Uterus (tissue), 4 donors: ENCODE measurements around the gene WDFY4. TPM values are rescaled to one million over a fixed set of nuclear protein-coding genes. Genes with fewer than 3 reads are reported as not detected.
A peak's percentile ranks its signal among the peaks of the same experiment; 100 is the strongest.

Experiments
- DNase-seq, 2 donors: peaks; one replicate each; pipeline ENCODE4 v3.0.0-alpha.2; 2019 to 2020
- H3K27ac ChIP-seq, 2 donors: fragments of 200-600 bp; sonication (generic); 1 replicate in 1 of 2; 2 replicates in 1 of 2; pipeline ENCODE4 v1.5.1; 2016 to 2018
- H3K27me3 ChIP-seq, 2 donors: fragments of 200-600 bp; sonication (generic); one replicate each; pipeline ENCODE4 v1.5.1; 2018 to 2019; ENCODE audit warnings: control low read depth in 1 of 2
- H3K36me3 ChIP-seq, 2 donors: fragments of 200-600 bp; sonication (generic); one replicate each; pipeline ENCODE4 v1.5.1; 2019; ENCODE audit warnings: control low read depth in 1 of 2
- H3K4me1 ChIP-seq, 2 donors: fragments of 200-600 bp; sonication (generic); one replicate each; pipeline ENCODE4 v1.5.1; 2018 to 2019; ENCODE audit warnings: control low read depth in 1 of 2
- H3K4me3 ChIP-seq, 2 donors: fragments of 200-600 bp; sonication (generic); 1 replicate in 1 of 2; 2 replicates in 1 of 2; pipeline ENCODE4 v1.5.1; 2018 to 2019; ENCODE audit warnings: mild to moderate bottlenecking in 1 of 2
- H3K9me3 ChIP-seq, 2 donors: fragments of 200-600 bp; sonication (generic); one replicate each; pipeline ENCODE4 v1.5.1; 2019; ENCODE audit warnings: control low read depth in 1 of 2
- POLR2A ChIP-seq, 2 donors: fragments of 450-650 bp; IDR thresholded peaks; one replicate each; pipeline ENCODE4 v1.6.1; 2016; ENCODE audit warnings: antibody characterized with exemption in 2 of 2, mild to moderate bottlenecking in 1 of 2, moderate library complexity in 1 of 2
- intact Hi-C: fragments of 100-400 bp; cut with DNase I; formaldehyde crosslinking; loops from one replicate; pipeline ENCODE4 v1.15.1; 2023; ENCODE audit warnings: low total_unique reads
- total RNA-seq, 4 donors: library from RNA; depleted of rRNA in 3 of 4; stranded (reverse); fragments of >200 nt in 3 of 4; gene quantifications; one replicate each; pipeline versions ENCODE4 v1.1.0 to v1.2.4, GENCODE V29; 2014 to 2023
- TF ChIP-seq, protein P1 (sequence below), 4 experiments: fragments of 200-600 bp in 2 of 4; fragments of 450-650 bp in 2 of 4; sonication (generic) in 2 of 4; IDR thresholded peaks; one replicate each; pipeline ENCODE4 v1.5.1; 2016 to 2019; ENCODE audit warnings: antibody characterized with exemption in 4 of 4, mild to moderate bottlenecking in 2 of 4, moderate library complexity in 1 of 4
- donor health status: DM: yes; HTN: yes; CAD: no.

Gene WDFY4
- total RNA-seq, 4 donors from 2014 or later: 0.26 to 5.2 (median 1.2) TPM

DNA sequence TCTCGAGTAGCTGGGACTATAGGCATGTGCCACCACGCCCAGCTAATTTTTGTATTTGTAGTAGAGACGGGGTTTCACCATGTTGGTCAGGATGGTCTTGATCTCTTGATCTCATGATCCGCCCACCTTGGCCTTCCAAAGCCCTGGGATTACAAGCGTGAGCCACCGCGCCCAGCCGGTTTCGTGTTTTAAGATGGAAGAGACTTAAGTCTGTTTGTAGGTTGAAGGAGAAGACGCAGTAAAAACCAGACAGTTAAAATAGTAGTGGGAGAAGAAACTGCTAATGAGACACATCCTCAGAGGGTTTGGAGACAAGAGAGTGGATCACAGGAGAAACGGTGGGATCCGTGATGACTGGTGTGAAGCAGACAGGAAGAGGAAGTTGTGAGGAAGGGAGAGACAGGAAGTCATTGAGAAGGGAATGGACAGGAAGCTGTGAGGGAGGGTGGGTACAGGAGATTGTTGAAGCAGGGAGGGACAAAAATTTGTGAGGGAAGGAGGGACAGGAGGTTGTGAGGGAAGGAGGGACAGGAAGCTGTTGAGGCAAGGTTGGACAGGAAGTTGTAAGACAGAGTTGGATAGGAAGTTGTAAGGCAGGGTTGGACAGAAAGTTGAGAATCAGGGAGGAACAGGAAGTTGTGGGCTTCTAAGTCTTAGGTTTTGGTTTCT, 115.5 kb downstream of the WDFY4 start:
- TF ChIP-seq POLR2A (IDR thresholded peaks at IDR 0.05): no peak
- TF ChIP-seq, protein P1, sequence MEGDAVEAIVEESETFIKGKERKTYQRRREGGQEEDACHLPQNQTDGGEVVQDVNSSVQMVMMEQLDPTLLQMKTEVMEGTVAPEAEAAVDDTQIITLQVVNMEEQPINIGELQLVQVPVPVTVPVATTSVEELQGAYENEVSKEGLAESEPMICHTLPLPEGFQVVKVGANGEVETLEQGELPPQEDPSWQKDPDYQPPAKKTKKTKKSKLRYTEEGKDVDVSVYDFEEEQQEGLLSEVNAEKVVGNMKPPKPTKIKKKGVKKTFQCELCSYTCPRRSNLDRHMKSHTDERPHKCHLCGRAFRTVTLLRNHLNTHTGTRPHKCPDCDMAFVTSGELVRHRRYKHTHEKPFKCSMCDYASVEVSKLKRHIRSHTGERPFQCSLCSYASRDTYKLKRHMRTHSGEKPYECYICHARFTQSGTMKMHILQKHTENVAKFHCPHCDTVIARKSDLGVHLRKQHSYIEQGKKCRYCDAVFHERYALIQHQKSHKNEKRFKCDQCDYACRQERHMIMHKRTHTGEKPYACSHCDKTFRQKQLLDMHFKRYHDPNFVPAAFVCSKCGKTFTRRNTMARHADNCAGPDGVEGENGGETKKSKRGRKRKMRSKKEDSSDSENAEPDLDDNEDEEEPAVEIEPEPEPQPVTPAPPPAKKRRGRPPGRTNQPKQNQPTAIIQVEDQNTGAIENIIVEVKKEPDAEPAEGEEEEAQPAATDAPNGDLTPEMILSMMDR (IDR thresholded peaks at IDR 0.05): no peak
- Histone ChIP-seq H3K4me1 (no peaks in the 10 kb centered on the region), H3K4me3 (no peak overlapping the region), H3K36me3 (no peaks in the 10 kb centered on the region), H3K27me3 (no peaks in the 10 kb centered on the region), H3K27ac (no peak overlapping the region), H3K9me3 (no peaks in the 10 kb centered on the region)
- intact Hi-C loops: no loop called here
- no peak for DNase-seq

DNA sequence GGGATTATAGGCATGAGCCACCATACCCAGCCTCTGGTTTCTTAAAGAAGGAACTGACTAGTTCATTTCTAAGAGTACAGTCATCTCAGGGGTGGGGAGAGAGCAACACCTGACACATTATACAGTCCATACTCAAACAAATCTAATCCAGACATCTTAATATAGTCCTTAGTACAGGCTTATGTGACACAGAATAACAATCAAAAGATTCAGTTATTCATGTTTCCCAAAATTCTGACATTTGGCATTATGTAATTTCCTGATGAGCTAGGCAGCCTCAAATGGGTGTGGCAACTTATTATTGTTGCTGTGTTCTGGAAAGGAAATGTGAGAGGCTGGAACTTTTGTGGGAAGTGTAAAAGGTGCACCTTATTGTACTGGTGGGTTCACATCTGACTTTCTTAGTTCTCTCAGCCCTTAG, 116.3 kb downstream of the WDFY4 start:
- TF ChIP-seq, protein P1 (IDR thresholded peaks at IDR 0.05): no peak
- no peak for TF ChIP-seq POLR2A (IDR thresholded peaks at IDR 0.05)
- no peaks in the 10 kb centered on the region for H3K36me3 ChIP-seq
- H3K9me3 ChIP-seq: no peaks in the 10 kb centered on the region
- no peaks in the 10 kb centered on the region for H3K27me3 ChIP-seq
- no peak for DNase-seq
- H3K4me1 ChIP-seq: no peaks in the 10 kb centered on the region
- intact Hi-C loops: no loop called here
- H3K4me3 ChIP-seq: no peak overlapping the region
- no peak overlapping the region for H3K27ac ChIP-seq

DNA sequence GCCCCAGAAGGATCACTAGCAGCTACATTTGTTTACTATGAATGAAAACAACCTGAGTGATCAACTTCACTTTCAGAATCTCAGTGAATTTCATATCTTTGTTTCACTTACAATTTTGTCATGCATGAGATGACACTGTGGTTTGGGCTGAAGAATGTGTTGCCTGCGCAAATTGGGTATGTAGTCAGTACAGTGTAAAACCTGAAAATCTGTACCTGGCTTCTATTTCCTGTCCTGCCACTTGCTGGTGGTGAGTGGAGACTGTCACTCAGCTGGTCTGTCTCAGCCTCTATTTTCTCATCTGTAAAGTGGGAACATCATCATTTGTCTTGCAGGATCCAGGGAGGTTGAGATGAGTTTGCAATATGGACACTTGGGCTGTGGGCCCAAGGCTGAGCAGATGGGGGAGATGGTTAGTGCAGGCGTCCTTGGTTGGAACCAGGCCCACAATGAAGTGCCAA, 118.0 kb downstream of the WDFY4 start:
- Histone ChIP-seq H3K27me3 (no peaks in the 10 kb centered on the region), H3K36me3 (no peaks in the 10 kb centered on the region), H3K27ac (no peak overlapping the region), H3K4me1 (no peaks in the 10 kb centered on the region), H3K4me3 (no peak overlapping the region), H3K9me3 (no peaks in the 10 kb centered on the region)
- DNase-seq: no peak
- intact Hi-C loops: no loop called here
- TF ChIP-seq, protein P1 (IDR thresholded peaks at IDR 0.05): no peak
- TF ChIP-seq POLR2A (IDR thresholded peaks at IDR 0.05): no peak

DNA sequence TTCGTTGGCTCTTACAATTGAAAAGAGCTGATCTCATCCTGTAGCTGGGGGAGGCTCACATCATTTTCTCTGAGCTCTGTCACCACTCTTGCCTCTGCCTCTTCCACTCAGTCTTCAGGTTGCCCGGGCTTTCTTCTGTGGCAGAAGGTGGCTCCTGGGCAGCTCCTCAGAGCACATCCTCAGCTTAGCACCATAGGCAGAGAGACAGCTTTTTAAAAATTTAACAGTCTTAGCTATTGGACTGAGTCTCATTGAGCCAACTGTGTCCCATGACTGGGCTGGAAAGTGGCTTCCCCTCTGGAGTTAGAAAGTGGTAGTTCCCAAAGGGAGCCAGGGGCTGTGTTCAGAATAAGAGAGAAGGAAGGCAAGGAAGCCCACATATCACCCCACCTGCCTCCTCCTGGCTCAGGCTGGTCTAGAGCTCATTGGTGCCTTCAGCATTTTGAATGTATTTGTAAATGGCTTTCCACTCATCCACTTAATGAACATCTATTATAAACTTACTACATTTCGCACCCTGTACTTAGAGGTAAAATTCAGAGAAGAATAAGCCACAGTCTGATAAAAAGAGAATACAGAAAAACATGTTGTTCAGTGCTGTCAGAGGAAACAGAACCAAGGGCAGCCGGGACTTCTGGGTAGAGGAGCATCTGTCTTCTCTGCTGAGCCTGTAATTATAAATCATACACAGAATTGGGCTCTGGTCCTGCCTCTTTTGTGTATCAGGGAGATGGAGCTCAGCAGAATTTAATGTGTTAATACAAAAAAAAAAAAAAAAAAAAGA, 119.3 kb downstream of the WDFY4 start:
- H3K27me3 ChIP-seq: no peaks in the 10 kb centered on the region
- no peak overlapping the region for H3K27ac ChIP-seq
- TF ChIP-seq POLR2A (IDR thresholded peaks at IDR 0.05): no peak
- TF ChIP-seq, protein P1 (IDR thresholded peaks at IDR 0.05): no peak
- H3K4me3 ChIP-seq: no peak overlapping the region
- intact Hi-C loops: no loop called here
- no peaks in the 10 kb centered on the region for H3K4me1 ChIP-seq
- H3K9me3 ChIP-seq: no peaks in the 10 kb centered on the region
- no peak for DNase-seq
- H3K36me3 ChIP-seq: no peaks in the 10 kb centered on the region

DNA sequence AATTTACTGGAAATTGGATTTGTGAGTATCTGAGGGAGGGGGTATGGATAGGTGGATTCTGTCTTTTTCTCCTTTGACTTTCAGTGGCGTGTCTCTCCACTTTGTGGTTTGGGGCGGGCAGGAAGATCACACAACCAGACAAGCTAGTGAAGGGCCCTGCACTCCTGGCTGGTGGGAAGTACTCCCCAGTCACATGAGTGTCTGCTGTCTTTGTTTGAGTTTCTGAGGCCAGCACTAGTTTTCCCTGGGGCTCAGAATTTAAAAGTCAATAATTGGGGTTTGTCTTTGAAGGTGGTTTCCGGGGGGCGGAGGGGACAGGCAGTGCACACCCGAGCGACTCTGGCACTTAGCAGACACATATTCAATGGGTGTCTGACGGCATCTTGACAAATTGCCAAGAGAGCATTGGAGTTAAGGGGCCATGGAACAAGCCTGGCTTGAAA, 120.1 kb downstream of the WDFY4 start:
- Histone ChIP-seq H3K4me1 (no peaks in the 10 kb centered on the region), H3K9me3 (no peaks in the 10 kb centered on the region), H3K27me3 (no peaks in the 10 kb centered on the region), H3K36me3 (no peaks in the 10 kb centered on the region), H3K27ac (peak overlapping the region in 1 of 2 donors; percentile 4), H3K4me3 (no peak overlapping the region)
- TF ChIP-seq, protein P1 (IDR thresholded peaks at IDR 0.05): no peak
- no peak for TF ChIP-seq POLR2A (IDR thresholded peaks at IDR 0.05)
- intact Hi-C loops: no loop called here
- no peak for DNase-seq
